Measurements from ENCODE around the gene CAMSAP1.
"Not testable (repeated sequence)": the region's sequence is repeated elsewhere in the genome, so short reads cannot be mapped to it uniquely, and the experiment has no call there.

Gene CAMSAP1

GRCh38 chr9:135919318-135919890 lies 12.1 kb upstream of the CAMSAP1 start:
- DNase-seq = no peak

DNA sequence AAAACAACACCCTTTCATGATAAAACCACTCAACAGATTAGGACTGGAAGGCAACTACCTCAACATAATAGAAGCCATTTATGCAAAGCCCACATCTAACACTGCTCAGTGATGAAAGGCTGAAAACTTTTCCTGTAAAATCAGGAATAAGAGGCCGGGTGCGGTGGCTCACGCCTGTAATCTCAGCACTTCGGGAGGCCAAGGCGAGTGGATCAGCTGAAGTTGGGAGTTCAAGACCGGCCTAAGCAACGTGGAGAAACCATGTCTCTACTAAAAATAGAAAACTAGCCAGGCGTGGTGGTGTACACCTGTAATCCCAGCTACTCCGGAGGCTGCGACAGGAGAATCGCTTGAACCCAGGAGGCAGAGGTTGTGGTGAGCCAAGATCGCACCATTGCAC lies 8.9 kb upstream of the CAMSAP1 start:
- DNase-seq = not testable (repeated sequence)

GRCh38 chr9:135914921-135915320 lies 7.6 kb upstream of the CAMSAP1 start:
- no peak for DNase-seq

- DNase-seq = not testable (repeated sequence)
These were observed 3.9 kb upstream of the CAMSAP1 start for GRCh38 chr9:135911233-135911632.

DNA sequence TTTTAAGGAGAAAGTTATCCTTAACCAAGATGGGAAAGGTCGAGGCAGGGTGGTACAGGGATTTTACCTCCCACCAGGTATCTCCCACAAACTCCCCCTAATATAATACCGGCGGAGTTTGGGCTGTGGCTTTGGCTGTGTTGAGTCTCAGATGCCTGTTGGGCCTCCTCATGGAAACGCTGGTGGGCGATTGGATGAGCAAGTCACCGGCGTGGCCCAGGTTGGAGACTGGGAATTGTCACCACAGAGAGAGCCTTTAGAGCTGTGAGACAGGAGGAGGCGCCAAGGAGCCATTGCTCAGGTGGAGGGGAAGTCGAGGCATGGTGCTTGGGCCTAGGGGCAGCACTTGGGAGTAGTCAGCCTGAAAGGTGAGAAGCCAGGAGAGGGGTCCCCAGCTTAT lies 3.4 kb upstream of the CAMSAP1 start:
- no peak for DNase-seq

DNA sequence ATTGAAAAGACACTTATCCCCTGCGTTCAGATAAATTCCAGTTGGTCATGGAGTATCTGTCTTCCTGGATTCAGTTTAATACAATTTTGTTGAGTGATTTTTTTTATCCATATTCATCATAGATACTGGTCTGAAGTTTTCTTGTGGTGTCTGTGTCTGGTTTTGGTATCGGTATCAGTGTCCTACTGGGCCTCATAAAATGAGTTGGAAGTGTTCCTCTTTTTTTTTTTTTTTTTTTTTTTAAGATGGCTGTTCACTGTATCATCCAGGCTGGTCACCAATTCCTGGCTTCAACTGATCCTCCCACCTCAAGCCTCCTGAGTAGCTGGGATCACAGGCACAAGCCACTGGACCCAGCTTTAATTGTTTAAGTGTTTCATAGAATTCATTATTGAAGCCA lies 2.9 kb upstream of the CAMSAP1 start:
- DNase-seq = no peak

GRCh38 chr9:135909371-135909770 lies 2.0 kb upstream of the CAMSAP1 start:
- DNase-seq = no peak

GRCh38 chr9:135908754-135909204 lies 1.4 kb upstream of the CAMSAP1 start:
- DNase-seq = no peak

DNA sequence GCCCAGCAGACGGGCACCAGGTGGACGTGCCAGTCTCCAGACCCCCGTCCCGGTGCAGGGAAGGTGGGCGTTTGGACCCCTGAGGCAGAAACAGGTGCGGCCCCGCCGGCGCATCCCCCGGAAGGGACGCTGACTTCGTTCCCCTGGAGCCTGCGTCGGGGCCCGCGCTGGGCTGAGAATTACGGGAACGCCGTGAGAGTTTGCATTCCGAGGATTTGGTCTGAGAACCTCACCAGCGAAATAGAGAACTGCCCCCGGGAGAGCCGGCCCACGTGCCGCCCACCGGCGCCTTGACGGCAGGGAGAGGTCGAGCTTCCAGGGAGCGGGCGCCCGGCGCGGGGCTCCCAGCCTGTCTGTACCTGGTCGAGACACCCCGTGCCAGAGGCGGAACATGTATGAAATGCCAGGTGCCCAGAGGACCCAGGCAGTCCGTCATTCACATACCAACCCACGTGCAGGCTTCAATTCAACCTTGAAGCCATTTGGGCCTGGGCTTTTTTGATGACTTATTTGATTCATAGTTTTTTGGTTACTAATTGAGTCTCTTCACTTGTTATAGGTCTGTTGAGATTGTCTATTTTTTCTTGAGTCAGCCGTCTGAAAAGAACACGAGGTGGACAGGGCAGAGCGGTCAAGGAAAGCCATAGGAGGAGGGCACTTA lies 877 bp upstream of the CAMSAP1 start:
- no peak for DNase-seq

DNA sequence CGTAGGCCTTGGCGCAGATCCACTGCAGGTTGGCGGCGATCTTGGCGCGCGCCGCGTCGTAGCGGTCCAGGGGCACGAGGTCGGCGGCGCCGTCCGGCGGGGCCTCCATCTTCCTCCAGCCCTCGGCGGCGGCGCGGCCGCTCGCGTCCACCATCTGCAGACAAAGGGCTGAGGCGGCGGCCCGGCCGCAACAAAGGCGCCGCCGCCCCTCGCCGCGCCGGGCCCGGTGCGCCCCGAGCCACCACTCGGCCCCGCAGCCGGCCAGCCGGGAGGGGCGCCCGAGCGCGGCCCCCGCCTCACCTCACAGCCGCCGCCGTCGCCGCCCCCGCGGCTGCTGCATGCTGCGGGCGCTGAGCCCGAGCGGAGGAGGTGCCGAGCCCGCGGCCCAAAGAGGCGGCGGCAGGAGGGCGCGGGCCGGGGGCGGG lies 328 bp downstream of the CAMSAP1 start:
- DNase-seq = no peak

GRCh38 chr9:135906291-135907005 lies 898 bp downstream of the CAMSAP1 start:
- DNase-seq = peak; percentile 27

DNA sequence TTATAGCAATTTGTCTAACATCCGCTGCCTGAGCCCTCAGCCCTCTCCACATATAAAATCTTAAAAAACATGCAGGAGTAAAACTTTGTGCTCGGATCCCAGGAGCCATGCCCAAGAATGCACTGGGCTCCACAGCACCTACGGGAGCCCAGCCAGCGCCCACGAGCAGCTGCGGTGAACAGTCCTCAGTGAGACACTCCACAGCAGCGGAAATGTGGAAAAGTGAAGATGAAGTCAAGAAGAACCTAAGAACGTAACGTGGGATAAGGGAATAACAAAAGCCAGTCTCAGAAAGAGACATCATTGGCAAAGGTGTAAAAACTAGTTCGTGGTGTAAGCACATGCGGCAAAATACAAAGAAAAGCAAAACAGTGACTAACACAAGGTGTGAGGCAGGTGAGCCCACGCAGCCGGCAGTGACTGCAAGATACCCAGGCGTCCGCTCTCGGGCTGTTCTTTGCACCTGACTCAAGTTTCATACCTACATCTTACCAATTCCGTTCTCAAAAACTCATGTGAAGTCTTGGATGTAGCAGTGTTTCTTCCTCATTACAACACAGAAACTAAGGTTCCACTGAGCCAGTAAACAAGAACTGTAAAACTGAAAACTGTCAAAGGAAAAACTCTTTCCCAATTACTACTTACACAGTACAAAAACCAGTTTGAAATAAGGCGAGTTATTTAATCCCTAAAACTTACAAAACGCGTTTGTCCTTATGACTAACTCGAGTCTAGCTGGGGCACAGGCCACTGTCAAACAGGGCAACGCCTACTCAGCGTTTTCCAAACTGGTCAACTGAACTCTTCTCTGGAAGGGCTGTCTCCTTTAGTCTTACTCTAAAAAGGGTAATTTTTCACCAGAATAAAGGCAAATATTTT lies 1.7 kb downstream of the CAMSAP1 start:
- DNase-seq = peak; percentile 72

GRCh38 chr9:135903786-135904520 lies 3.4 kb downstream of the CAMSAP1 start:
- no peak for DNase-seq

DNA sequence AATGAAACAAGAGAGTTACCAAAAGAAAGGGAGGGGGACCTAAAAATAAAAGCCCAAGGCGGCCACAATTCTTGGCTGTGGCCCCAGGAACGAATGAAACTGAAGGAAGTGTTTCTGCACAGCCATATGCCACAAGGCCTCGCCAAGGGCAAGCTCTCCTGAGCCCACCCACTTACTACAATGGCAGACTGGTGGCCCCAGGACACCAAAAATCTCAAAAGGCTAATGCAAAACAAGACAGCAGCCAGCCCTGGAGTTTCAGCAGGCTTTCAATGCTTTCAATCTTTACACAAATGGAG lies 4.0 kb downstream of the CAMSAP1 start:
- no peak for DNase-seq

DNA sequence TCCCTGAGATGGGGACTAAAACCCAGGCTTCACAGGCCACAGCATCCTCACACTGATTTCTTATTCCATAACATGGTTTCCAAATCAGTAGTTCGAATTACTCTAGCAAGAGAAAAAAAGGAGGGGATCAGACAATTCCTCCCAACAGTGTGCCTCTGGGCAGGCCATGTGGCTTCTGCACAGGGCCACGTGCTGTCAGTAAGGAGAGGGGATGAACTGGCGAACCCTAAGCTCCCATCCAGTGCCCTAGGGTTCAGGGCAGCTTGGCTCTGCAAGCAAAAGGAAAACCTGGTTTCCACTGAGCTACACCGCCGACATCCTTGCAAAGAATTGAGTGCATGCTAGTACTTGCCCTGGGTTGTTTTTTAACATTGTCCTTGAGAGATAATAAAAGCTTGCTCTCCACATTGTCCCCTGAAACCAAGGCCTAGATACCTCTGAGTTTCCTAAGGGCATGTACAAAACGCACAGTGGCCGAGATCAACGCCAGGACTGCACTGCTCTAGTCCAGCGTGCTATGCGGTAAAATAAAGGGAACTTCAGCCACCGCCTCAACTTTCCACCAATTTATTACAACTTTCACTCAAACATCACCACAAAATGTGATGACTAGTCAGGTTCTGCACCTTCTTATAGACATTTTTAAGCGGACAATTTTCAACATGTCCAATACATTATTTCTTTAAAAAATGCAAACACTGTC lies 4.5 kb downstream of the CAMSAP1 start:
- DNase-seq = no peak

GRCh38 chr9:135901826-135902225 lies 5.5 kb downstream of the CAMSAP1 start:
- DNase-seq = no peak

GRCh38 chr9:135901031-135901758 lies 6.2 kb downstream of the CAMSAP1 start:
- no peak for DNase-seq

DNA sequence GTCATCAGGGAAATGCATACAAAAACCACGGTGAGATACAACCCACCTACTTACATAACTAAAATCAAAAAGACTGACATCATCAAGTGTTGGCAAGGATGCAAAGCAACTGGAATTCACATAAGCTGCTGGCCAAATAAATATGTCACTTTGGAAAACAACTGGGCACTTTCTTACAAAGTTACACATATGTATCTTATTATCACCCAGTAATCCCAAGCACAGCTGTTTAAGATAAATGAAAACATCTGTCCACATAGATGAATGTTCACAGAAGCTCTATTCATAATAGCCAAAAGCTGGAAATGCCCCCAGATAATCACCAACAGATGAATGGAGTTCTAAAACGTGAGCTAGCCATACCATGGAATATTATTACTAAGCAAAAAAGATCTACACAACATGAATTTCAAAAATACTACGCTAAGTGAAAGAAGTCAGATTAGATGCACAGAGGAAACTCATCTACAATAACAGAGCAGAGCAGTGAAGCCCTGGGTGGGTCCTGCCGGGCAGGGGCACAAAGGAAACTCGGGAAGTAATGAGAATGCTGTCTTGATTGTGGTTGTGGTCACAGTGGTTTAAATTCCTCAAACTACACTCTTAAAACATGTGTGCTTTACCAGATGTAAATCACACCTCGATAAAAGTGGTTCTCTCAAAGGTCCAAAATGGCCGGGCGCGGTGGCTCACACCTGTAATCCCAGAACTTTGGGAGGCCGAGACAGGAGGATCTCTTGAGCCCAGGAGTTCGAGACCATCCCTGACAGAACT lies 8.5 kb downstream of the CAMSAP1 start:
- DNase-seq = no peak

GRCh38 chr9:135896626-135897025 lies 10.7 kb downstream of the CAMSAP1 start:
- no peak for DNase-seq

- DNase-seq = no peak
These were observed 11.1 kb downstream of the CAMSAP1 start for GRCh38 chr9:135896205-135896604.
